GM19240 (cell line): ENCODE measurements around the gene ALDH3B2.
"Not testable (repeated sequence)": the region's sequence is repeated elsewhere in the genome, so short reads cannot be mapped to it uniquely, and the experiment has no call there.

Experiments used
- DNase-seq: peaks from one replicate; pipeline ENCODE4 v3.0.0; 2011; ENCODE audit warnings: low spot score; ENCODE audit not compliant: insufficient read length

The ALDH3B2 gene

GRCh38 chr11:67662142-67662834 is 12.1 kb downstream of the ALDH3B2 start:
- no peak for DNase-seq

GRCh38 chr11:67660752-67661151 is 13.7 kb downstream of the ALDH3B2 start:
- not testable (repeated sequence) for DNase-seq

GRCh38 chr11:67659651-67660165 is 14.7 kb downstream of the ALDH3B2 start:
- not testable (repeated sequence) for DNase-seq

- no peak for DNase-seq
Observed at GRCh38 chr11:67657300-67657699, 17.1 kb downstream of the ALDH3B2 start.

GRCh38 chr11:67656278-67656922 is 18.0 kb downstream of the ALDH3B2 start:
- no peak for DNase-seq

- no peak for DNase-seq
Observed at GRCh38 chr11:67654225-67654624, 20.2 kb downstream of the ALDH3B2 start.

GRCh38 chr11:67652965-67653845 is 21.2 kb downstream of the ALDH3B2 start:
- DNase-seq: no peak

- DNase-seq: no peak
Observed at GRCh38 chr11:67651976-67652781, 22.2 kb downstream of the ALDH3B2 start.

GRCh38 chr11:67649634-67650510 is 24.6 kb downstream of the ALDH3B2 start:
- no peak for DNase-seq

- no peak for DNase-seq
Observed at GRCh38 chr11:67648796-67649613, 25.4 kb downstream of the ALDH3B2 start.

- DNase-seq: peak; percentile 60
Observed at GRCh38 chr11:67648140-67648795, 26.2 kb downstream of the ALDH3B2 start.

GRCh38 chr11:67647471-67647870 is 27.0 kb downstream of the ALDH3B2 start:
- DNase-seq: no peak

GRCh38 chr11:67646535-67647336 is 27.7 kb downstream of the ALDH3B2 start:
- DNase-seq: no peak

GRCh38 chr11:67645521-67646461 is 28.6 kb downstream of the ALDH3B2 start:
- no peak for DNase-seq

- no peak for DNase-seq
Observed at GRCh38 chr11:67644472-67645418, 29.7 kb downstream of the ALDH3B2 start.

- no peak for DNase-seq
Observed at GRCh38 chr11:67644042-67644441, 30.4 kb downstream of the ALDH3B2 start.
